GM18909 (cell line): ENCODE data around the gene SPACDR.

Experiments used
- ATAC-seq: cut with Tn5 transposase; IDR thresholded peaks from one replicate; pipeline ENCODE4 v1.9.1; 2021; ENCODE audit warnings: mild to moderate bottlenecking; ENCODE audit not compliant: unreplicated experiment, poor library complexity

SPACDR gene

GRCh38 chr7:100423315-100423714 is 40.7 kb downstream of the SPACDR start:
- ATAC-seq, result no peak

GRCh38 chr7:100419660-100420226 is 44.3 kb downstream of the SPACDR start:
- ATAC-seq, result no peak

GRCh38 chr7:100418930-100419659 is 45.0 kb downstream of the SPACDR start:
- no peak for ATAC-seq

- ATAC-seq, result no peak
These were observed 48.6 kb downstream of the SPACDR start for GRCh38 chr7:100415448-100415847.

GRCh38 chr7:100413889-100414288 is 50.2 kb downstream of the SPACDR start:
- ATAC-seq, result no peak

- no peak for ATAC-seq
These were observed 50.7 kb downstream of the SPACDR start for GRCh38 chr7:100413346-100413745.

- no peak for ATAC-seq
These were observed 53.0 kb downstream of the SPACDR start for GRCh38 chr7:100411101-100411500.

GRCh38 chr7:100407285-100408180 is 56.5 kb downstream of the SPACDR start:
- no peak for ATAC-seq

GRCh38 chr7:100406767-100407166 is 57.3 kb downstream of the SPACDR start:
- no peak for ATAC-seq
